Measurements from ENCODE around the gene MISP. TPM values are rescaled to one million over a fixed set of nuclear protein-coding genes. Genes with fewer than 3 reads are reported as not detected.

Gene MISP
- total and polyA plus RNA-seq, 10 of the 15 experiments (the other 5 are each of a cell fraction or from before 2014, with no cell fraction given): not detected

- TF ChIP-seq EZH2 (IDR thresholded peaks at IDR 0.05; ENCODE audit: borderline replicate concordance, control insufficient read depth, low read depth, low read length): no peak
- TF ChIP-seq, protein P1, sequence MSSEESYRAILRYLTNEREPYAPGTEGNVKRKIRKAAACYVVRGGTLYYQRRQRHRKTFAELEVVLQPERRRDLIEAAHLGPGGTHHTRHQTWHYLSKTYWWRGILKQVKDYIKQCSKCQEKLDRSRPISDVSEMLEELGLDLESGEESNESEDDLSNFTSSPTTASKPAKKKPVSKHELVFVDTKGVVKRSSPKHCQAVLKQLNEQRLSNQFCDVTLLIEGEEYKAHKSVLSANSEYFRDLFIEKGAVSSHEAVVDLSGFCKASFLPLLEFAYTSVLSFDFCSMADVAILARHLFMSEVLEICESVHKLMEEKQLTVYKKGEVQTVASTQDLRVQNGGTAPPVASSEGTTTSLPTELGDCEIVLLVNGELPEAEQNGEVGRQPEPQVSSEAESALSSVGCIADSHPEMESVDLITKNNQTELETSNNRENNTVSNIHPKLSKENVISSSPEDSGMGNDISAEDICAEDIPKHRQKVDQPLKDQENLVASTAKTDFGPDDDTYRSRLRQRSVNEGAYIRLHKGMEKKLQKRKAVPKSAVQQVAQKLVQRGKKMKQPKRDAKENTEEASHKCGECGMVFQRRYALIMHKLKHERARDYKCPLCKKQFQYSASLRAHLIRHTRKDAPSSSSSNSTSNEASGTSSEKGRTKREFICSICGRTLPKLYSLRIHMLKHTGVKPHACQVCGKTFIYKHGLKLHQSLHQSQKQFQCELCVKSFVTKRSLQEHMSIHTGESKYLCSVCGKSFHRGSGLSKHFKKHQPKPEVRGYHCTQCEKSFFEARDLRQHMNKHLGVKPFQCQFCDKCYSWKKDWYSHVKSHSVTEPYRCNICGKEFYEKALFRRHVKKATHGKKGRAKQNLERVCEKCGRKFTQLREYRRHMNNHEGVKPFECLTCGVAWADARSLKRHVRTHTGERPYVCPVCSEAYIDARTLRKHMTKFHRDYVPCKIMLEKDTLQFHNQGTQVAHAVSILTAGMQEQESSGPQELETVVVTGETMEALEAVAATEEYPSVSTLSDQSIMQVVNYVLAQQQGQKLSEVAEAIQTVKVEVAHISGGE (CRISPR knock-in tag; IDR thresholded peaks at IDR 0.05): no peak
- TF ChIP-seq, protein P2, sequence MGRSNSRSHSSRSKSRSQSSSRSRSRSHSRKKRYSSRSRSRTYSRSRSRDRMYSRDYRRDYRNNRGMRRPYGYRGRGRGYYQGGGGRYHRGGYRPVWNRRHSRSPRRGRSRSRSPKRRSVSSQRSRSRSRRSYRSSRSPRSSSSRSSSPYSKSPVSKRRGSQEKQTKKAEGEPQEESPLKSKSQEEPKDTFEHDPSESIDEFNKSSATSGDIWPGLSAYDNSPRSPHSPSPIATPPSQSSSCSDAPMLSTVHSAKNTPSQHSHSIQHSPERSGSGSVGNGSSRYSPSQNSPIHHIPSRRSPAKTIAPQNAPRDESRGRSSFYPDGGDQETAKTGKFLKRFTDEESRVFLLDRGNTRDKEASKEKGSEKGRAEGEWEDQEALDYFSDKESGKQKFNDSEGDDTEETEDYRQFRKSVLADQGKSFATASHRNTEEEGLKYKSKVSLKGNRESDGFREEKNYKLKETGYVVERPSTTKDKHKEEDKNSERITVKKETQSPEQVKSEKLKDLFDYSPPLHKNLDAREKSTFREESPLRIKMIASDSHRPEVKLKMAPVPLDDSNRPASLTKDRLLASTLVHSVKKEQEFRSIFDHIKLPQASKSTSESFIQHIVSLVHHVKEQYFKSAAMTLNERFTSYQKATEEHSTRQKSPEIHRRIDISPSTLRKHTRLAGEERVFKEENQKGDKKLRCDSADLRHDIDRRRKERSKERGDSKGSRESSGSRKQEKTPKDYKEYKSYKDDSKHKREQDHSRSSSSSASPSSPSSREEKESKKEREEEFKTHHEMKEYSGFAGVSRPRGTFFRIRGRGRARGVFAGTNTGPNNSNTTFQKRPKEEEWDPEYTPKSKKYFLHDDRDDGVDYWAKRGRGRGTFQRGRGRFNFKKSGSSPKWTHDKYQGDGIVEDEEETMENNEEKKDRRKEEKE (IDR thresholded peaks at IDR 0.05): no peak
- no peak for TF ChIP-seq ESRRA (IDR thresholded peaks at IDR 0.05; ENCODE audit: low read length)
- TF ChIP-seq HDGF (IDR thresholded peaks at IDR 0.05): no peak
- no peak for TF ChIP-seq ATF7 (IDR thresholded peaks at IDR 0.05; ENCODE audit: low read depth)
Measured at GRCh38 chr19:776549-776948, 25.6 kb downstream of the MISP start (continued).

All from GM12878 (cell line).